Central memory CD8-positive, alpha-beta T cell (primary cell): ENCODE results near the gene RHOF.

Source experiments
- ATAC-seq: fragments of 150-1000 bp; cut with Tn5 transposase; replicated peaks from 2 replicates; pipeline ENCODE4 v1.10.0; 2022; ENCODE audit warnings: mild to moderate bottlenecking, moderate FRiP score, moderate number of reproducible peaks; ENCODE audit not compliant: poor library complexity, severe bottlenecking; ENCODE audit errors: extremely low read depth
- DNase-seq, 2 donors: peaks; one replicate each; pipeline ENCODE4 v3.0.0; 2021; ENCODE audit warnings: low spot score in 2 of 2
- H3K27ac Mint-ChIP-seq: one replicate; pipeline ENCODE4 v1.8.0; 2022; ENCODE audit warnings: low read depth, mild to moderate bottlenecking, moderate library complexity, mixed read lengths
- H3K27me3 Mint-ChIP-seq: one replicate; pipeline ENCODE4 v1.8.0; 2022; ENCODE audit warnings: mixed read lengths
- H3K36me3 Mint-ChIP-seq: one replicate; pipeline ENCODE4 v1.8.0; 2022; ENCODE audit warnings: mild to moderate bottlenecking, moderate library complexity, mixed read lengths; ENCODE audit not compliant: insufficient read depth
- H3K4me1 Mint-ChIP-seq: one replicate; pipeline ENCODE4 v1.8.0; 2022; ENCODE audit warnings: mixed read lengths
- H3K4me3 Mint-ChIP-seq: one replicate; pipeline ENCODE4 v1.8.0; 2022; ENCODE audit warnings: mild to moderate bottlenecking, moderate library complexity, mixed read lengths
- H3K9me3 Mint-ChIP-seq: one replicate; pipeline ENCODE4 v1.8.0; 2022; ENCODE audit warnings: mixed read lengths

RHOF gene

GRCh38 chr12:121814429-121815119, 21.1 kb upstream of the RHOF start:
- H3K9me3 Mint-ChIP-seq, result no peaks in the 10 kb centered on the region
- ATAC-seq, result no peak
- H3K36me3 Mint-ChIP-seq, result peaks cover 75% of the 10 kb centered on the region
- no peak for DNase-seq
- H3K27me3 Mint-ChIP-seq, result no peaks in the 10 kb centered on the region
- no peak overlapping the region for H3K27ac Mint-ChIP-seq
- no peak overlapping the region for H3K4me3 Mint-ChIP-seq
- H3K4me1 Mint-ChIP-seq, result peaks cover 45% of the 10 kb centered on the region

- H3K4me3 Mint-ChIP-seq, result peak overlapping the region; percentile 84
- no peak for ATAC-seq
- H3K36me3 Mint-ChIP-seq, result peaks cover 74% of the 10 kb centered on the region
- no peak overlapping the region for H3K27ac Mint-ChIP-seq
- no peaks in the 10 kb centered on the region for H3K27me3 Mint-ChIP-seq
- H3K4me1 Mint-ChIP-seq, result peaks cover 40% of the 10 kb centered on the region
- no peak for DNase-seq
- no peaks in the 10 kb centered on the region for H3K9me3 Mint-ChIP-seq
These were observed 20.5 kb upstream of the RHOF start for GRCh38 chr12:121813951-121814350.

GRCh38 chr12:121812921-121813896, 19.7 kb upstream of the RHOF start:
- H3K4me1 Mint-ChIP-seq, result peaks cover 45% of the 10 kb centered on the region
- no peaks in the 10 kb centered on the region for H3K9me3 Mint-ChIP-seq
- peak overlapping the region; percentile 84 for H3K4me3 Mint-ChIP-seq
- DNase-seq (no peak), ATAC-seq (no peak)
- H3K27ac Mint-ChIP-seq, result peak overlapping the region; percentile 83
- no peaks in the 10 kb centered on the region for H3K27me3 Mint-ChIP-seq
- peaks cover 73% of the 10 kb centered on the region for H3K36me3 Mint-ChIP-seq

- Mint-ChIP-seq H3K4me3 (peak overlapping the region; percentile 84), H3K27me3 (no peaks in the 10 kb centered on the region), H3K27ac (peak overlapping the region; percentile 83), H3K9me3 (no peaks in the 10 kb centered on the region), H3K36me3 (peaks cover 70% of the 10 kb centered on the region), H3K4me1 (peaks cover 45% of the 10 kb centered on the region)
- DNase-seq (no peak), ATAC-seq (peak; percentile 50)
These were observed 18.9 kb upstream of the RHOF start for GRCh38 chr12:121812320-121812871.

- no peaks in the 10 kb centered on the region for H3K27me3 Mint-ChIP-seq
- no peaks in the 10 kb centered on the region for H3K9me3 Mint-ChIP-seq
- peak overlapping the region; percentile 85 for H3K27ac Mint-ChIP-seq
- peaks cover 43% of the 10 kb centered on the region for H3K4me1 Mint-ChIP-seq
- DNase-seq, result peak; percentile 61 to 64
- H3K36me3 Mint-ChIP-seq, result peaks cover 68% of the 10 kb centered on the region
- peak overlapping the region; percentile 84 for H3K4me3 Mint-ChIP-seq
- peak; percentile 83 for ATAC-seq
These were observed 18.2 kb upstream of the RHOF start for GRCh38 chr12:121811434-121812319.

GRCh38 chr12:121810833-121811433, 17.4 kb upstream of the RHOF start:
- ATAC-seq (no peak), DNase-seq (no peak)
- Mint-ChIP-seq H3K36me3 (peaks cover 66% of the 10 kb centered on the region), H3K4me1 (peaks cover 45% of the 10 kb centered on the region), H3K27ac (peak overlapping the region; percentile 85), H3K27me3 (no peaks in the 10 kb centered on the region), H3K9me3 (no peaks in the 10 kb centered on the region), H3K4me3 (peak overlapping the region; percentile 84)

GRCh38 chr12:121810234-121810817, 16.8 kb upstream of the RHOF start:
- ATAC-seq (no peak), DNase-seq (no peak)
- H3K4me3 Mint-ChIP-seq, result peak overlapping the region; percentile 84
- peaks cover 63% of the 10 kb centered on the region for H3K36me3 Mint-ChIP-seq
- H3K27me3 Mint-ChIP-seq, result no peaks in the 10 kb centered on the region
- H3K4me1 Mint-ChIP-seq, result peaks cover 50% of the 10 kb centered on the region
- no peaks in the 10 kb centered on the region for H3K9me3 Mint-ChIP-seq
- no peak overlapping the region for H3K27ac Mint-ChIP-seq

GRCh38 chr12:121809712-121810116, 16.2 kb upstream of the RHOF start:
- DNase-seq (no peak), ATAC-seq (no peak)
- no peaks in the 10 kb centered on the region for H3K9me3 Mint-ChIP-seq
- peaks cover 61% of the 10 kb centered on the region for H3K36me3 Mint-ChIP-seq
- no peak overlapping the region for H3K27ac Mint-ChIP-seq
- no peaks in the 10 kb centered on the region for H3K27me3 Mint-ChIP-seq
- no peak overlapping the region for H3K4me3 Mint-ChIP-seq
- peaks cover 50% of the 10 kb centered on the region for H3K4me1 Mint-ChIP-seq

- ATAC-seq (no peak), DNase-seq (no peak)
- H3K9me3 Mint-ChIP-seq, result no peaks in the 10 kb centered on the region
- peak overlapping the region; percentile 63 for H3K4me3 Mint-ChIP-seq
- H3K4me1 Mint-ChIP-seq, result peaks cover 47% of the 10 kb centered on the region
- H3K27ac Mint-ChIP-seq, result peak overlapping the region; percentile 71
- H3K36me3 Mint-ChIP-seq, result peaks cover 61% of the 10 kb centered on the region
- no peaks in the 10 kb centered on the region for H3K27me3 Mint-ChIP-seq
These were observed 15.1 kb upstream of the RHOF start for GRCh38 chr12:121808623-121809022.

- no peak for DNase-seq
- Mint-ChIP-seq H3K9me3 (no peaks in the 10 kb centered on the region), H3K27me3 (no peaks in the 10 kb centered on the region), H3K36me3 (peaks cover 60% of the 10 kb centered on the region), H3K27ac (peak overlapping the region; percentile 35), H3K4me3 (peak overlapping the region; percentile 99), H3K4me1 (peaks cover 45% of the 10 kb centered on the region)
- no peak for ATAC-seq
These were observed 14.3 kb upstream of the RHOF start for GRCh38 chr12:121807642-121808347.
